GM12872 (cell line): Measurements from ENCODE around the gene PORCN.

Source experiments
- CTCF ChIP-seq: IDR thresholded peaks from 3 replicates; pipeline ENCODE4 v1.5.1; 2011; ENCODE audit warnings: low read depth, mild to moderate bottlenecking, low read length, moderate library complexity; ENCODE audit not compliant: insufficient read depth

The PORCN gene

GRCh38 chrX:48508400-48509244 lies at the start of gene PORCN:
PORCN (plus strand) TSS chrX:48508992; CDS start chrX:48509821, 829 bp downstream.
- TF ChIP-seq CTCF, result no peak

DNA sequence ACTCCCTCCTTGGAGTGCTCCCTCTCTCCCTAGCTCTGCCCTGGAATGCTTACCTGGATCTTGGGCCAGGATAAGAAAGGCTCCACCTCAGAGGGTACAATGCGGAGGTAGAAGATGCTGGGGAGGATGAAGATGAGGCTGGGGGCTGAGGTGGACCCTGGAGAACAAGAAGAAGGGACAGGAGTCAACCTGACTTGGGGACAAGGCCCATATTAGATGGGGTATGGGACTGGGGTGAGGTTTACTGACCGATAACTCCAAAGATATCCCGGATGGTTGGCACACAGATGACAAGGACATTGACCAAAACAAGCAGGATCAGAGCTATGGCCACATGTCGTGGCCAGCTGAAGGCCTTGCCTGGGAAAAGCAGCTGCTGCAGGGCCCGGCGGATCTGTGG lies 49.3 kb upstream of the PORCN start:
- no peak for TF ChIP-seq CTCF

DNA sequence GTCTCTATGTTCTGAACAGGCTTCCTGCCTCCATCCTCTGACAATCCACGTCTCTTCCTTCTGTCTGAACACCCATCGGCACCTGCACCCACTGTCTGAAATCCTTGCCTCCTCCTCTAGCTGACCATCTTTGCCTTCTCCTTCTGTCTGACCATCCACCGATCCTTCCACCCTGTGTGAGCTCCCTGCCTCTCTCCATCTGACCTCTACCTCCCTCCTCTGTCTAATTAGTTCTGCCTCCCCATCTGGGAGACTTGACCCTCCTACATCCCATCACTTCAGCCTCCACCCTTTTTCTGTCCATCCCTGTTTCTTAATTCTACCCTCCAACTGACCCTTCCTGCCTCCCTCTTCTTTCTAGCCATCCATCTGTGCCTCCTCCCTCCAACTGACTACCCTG lies 48.8 kb upstream of the PORCN start:
- TF ChIP-seq CTCF, result no peak

GRCh38 chrX:48460606-48461005 lies 48.2 kb upstream of the PORCN start:
- no peak for TF ChIP-seq CTCF

GRCh38 chrX:48461830-48462229 lies 47.0 kb upstream of the PORCN start:
- no peak for TF ChIP-seq CTCF

- no peak for TF ChIP-seq CTCF
Observed at GRCh38 chrX:48465336-48465933, 43.4 kb upstream of the PORCN start.

GRCh38 chrX:48466696-48467095 lies 42.1 kb upstream of the PORCN start:
- TF ChIP-seq CTCF, result peak; percentile 59
